SU-DHL-6 (cell line): ENCODE measurements around the gene ATP6V0D1.

Source experiments
- H2AFZ ChIP-seq: fragments of 200-600 bp; sonication (generic); 2 replicates; pipeline ENCODE4 v1.6.1; 2014; ENCODE audit warnings: low read depth, mild to moderate bottlenecking, moderate library complexity, mixed read lengths, antibody characterized with exemption, low read length; ENCODE audit not compliant: severe bottlenecking
- H3F3A ChIP-seq: fragments of 200-600 bp; shearing (Covaris generic); 2 replicates; pipeline ENCODE4 v1.6.0; 2016; ENCODE audit warnings: antibody characterized with exemption, mild to moderate bottlenecking; ENCODE audit not compliant: insufficient read depth
- H3K27ac ChIP-seq: fragments of 200-600 bp; sonication (generic); 2 replicates; pipeline ENCODE4 v1.5.1; 2016; ENCODE audit warnings: low read depth, mild to moderate bottlenecking, low read length, moderate library complexity, mixed read lengths
- H3K27me3 ChIP-seq: fragments of 200-600 bp; sonication (generic), shearing (Covaris generic); 2 replicates; pipeline ENCODE4 v1.6.0; 2014; ENCODE audit warnings: mild to moderate bottlenecking, low read length
- H3K36me3 ChIP-seq: fragments of 200-600 bp; sonication (generic); 2 replicates; pipeline ENCODE4 v1.6.1; 2014; ENCODE audit warnings: mild to moderate bottlenecking, low read length, mixed read lengths
- H3K4me2 ChIP-seq: fragments of 300-600, 200-600 bp; shearing (Covaris generic), sonication (generic); 2 replicates; pipeline ENCODE4 v1.6.0; 2014; ENCODE audit warnings: low read length, low read depth, mild to moderate bottlenecking; ENCODE audit not compliant: poor library complexity, severe bottlenecking
- H3K4me3 ChIP-seq: fragments of 200-600 bp; sonication (generic); 2 replicates; pipeline ENCODE4 v1.5.1; 2014; ENCODE audit warnings: antibody characterized with exemption, low read length, mild to moderate bottlenecking, mixed read lengths; ENCODE audit not compliant: insufficient read depth, poor library complexity, severe bottlenecking
- H3K79me2 ChIP-seq: fragments of 200-600 bp; sonication (generic); 2 replicates; pipeline ENCODE4 v1.6.1; 2014; ENCODE audit warnings: mild to moderate bottlenecking, low read length, moderate library complexity; ENCODE audit not compliant: insufficient read depth
- H3K9ac ChIP-seq: fragments of 200-600 bp; sonication (generic); 2 replicates; pipeline ENCODE4 v1.7.0; 2014; ENCODE audit warnings: mild to moderate bottlenecking, low read length
- H3K9me2 ChIP-seq: fragments of 200-600 bp; sonication (generic); replicated peaks from 2 replicates; pipeline ENCODE4 v1.6.1; 2014; ENCODE audit warnings: low read length; ENCODE audit not compliant: insufficient read depth
- H3K9me3 ChIP-seq: fragments of 200-600 bp; sonication (generic); 2 replicates; pipeline ENCODE4 v1.6.1; 2014; ENCODE audit warnings: low read length, mixed read lengths; ENCODE audit not compliant: insufficient read depth
- H4K20me1 ChIP-seq: fragments of 200-600 bp; sonication (generic); 2 replicates; pipeline ENCODE4 v1.6.1; 2014; ENCODE audit warnings: low read depth, mild to moderate bottlenecking, antibody characterized with exemption, low read length, moderate library complexity, mixed read lengths
- CTCF ChIP-seq: fragments of 200-600 bp; sonication (generic); IDR thresholded peaks from one replicate; pipeline ENCODE4 v1.5.1; 2017; ENCODE audit warnings: antibody characterized with exemption, mild to moderate bottlenecking, low read length, moderate library complexity; ENCODE audit not compliant: insufficient read depth, poor library complexity, severe bottlenecking
- EZH2phosphoT487 ChIP-seq: fragments of 200-600 bp; sonication (generic), shearing (Covaris generic); conservative IDR thresholded peaks from 2 replicates; pipeline ENCODE4 v1.6.1; 2018; ENCODE audit warnings: mild to moderate bottlenecking, antibody characterized with exemption, low read length, moderate library complexity, mixed read lengths

ATP6V0D1 gene

GRCh38 chr16:67480833-67481560, at the start of gene ATP6V0D1:
ATP6V0D1 (minus strand) TSS chr16:67481157; CDS start chr16:67481086, 71 bp downstream.
- peak within 1 kb of the TSS; percentile 97 for H3K4me3 ChIP-seq
- no peaks in the 10 kb centered on the region for H3K27me3 ChIP-seq
- H3K27ac ChIP-seq, result peak within 1 kb of the TSS; percentile 81
- no peaks in the 10 kb centered on the region for H4K20me1 ChIP-seq
- no peaks in the 10 kb centered on the region for H3K9me3 ChIP-seq
- H3F3A ChIP-seq, result 0 out of 2 replicates have a peak, but pooled peaks cover 6% of the 10 kb centered on the region
- H3K9ac ChIP-seq, result peak within 1 kb of the TSS; percentile 84
- H3K4me2 ChIP-seq, result peak within 1 kb of the TSS; percentile 89
- H3K36me3 ChIP-seq, result no peaks in the 10 kb centered on the region
- peaks cover 69% of the 10 kb centered on the region for H3K79me2 ChIP-seq
- H3K9me2 ChIP-seq, result no peaks in the 10 kb centered on the region
- H2AFZ ChIP-seq, result peak within 1 kb of the TSS; percentile 57
- TF ChIP-seq CTCF, result peak; percentile 67
- TF ChIP-seq EZH2phosphoT487, result no peak

- no peaks in the 10 kb centered on the region for H4K20me1 ChIP-seq
- H2AFZ ChIP-seq, result no peak overlapping the region
- H3K36me3 ChIP-seq, result no peaks in the 10 kb centered on the region
- no peaks in the 10 kb centered on the region for H3K9me2 ChIP-seq
- no peaks in the 10 kb centered on the region for H3K9me3 ChIP-seq
- peak overlapping the region; percentile 84 for H3K27ac ChIP-seq
- peak overlapping the region; percentile 47; the same call in 1 of the 2 replicates for H3K9ac ChIP-seq
- no peaks in the 10 kb centered on the region for H3K79me2 ChIP-seq
- peaks cover 5% of the 10 kb centered on the region; the same call in 1 of the 2 replicates for H3F3A ChIP-seq
- peak overlapping the region; percentile 29 for H3K4me3 ChIP-seq
- no peaks in the 10 kb centered on the region for H3K27me3 ChIP-seq
- peak overlapping the region; percentile 52 for H3K4me2 ChIP-seq
- TF ChIP-seq CTCF, result no peak
- TF ChIP-seq EZH2phosphoT487, result no peak
Observed at GRCh38 chr16:67530013-67530939, 49.3 kb upstream of the ATP6V0D1 start.

DNA sequence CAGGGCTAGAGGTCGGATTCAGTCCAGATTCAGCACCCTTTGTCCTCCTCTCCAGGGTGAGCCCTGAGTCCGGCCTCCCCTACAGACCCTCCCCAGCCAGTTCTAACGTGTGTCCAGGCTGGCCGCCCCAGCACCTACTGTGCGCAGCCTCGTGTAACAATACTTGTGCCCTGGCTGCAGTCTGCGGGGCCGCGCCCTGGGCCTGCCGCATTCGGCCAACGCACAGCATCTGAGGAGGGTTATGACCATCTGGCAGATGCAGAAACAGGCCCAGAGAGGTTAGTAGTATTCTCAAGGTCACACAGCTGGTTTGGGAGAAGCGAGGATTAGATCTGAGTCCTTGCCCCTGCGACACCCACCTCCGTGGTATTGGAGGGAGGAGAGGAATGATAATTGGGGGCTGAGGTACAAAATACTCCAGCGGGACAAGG, 48.6 kb upstream of the ATP6V0D1 start:
- no peak for TF ChIP-seq CTCF
- no peak for TF ChIP-seq EZH2phosphoT487
- peak overlapping the region; percentile 52 for H3K4me2 ChIP-seq
- H3F3A ChIP-seq, result peaks cover 5% of the 10 kb centered on the region; the same call in 1 of the 2 replicates
- no peaks in the 10 kb centered on the region for H3K9me3 ChIP-seq
- H2AFZ ChIP-seq, result no peak overlapping the region
- no peaks in the 10 kb centered on the region for H3K9me2 ChIP-seq
- H4K20me1 ChIP-seq, result no peaks in the 10 kb centered on the region
- H3K4me3 ChIP-seq, result no peak overlapping the region
- H3K27me3 ChIP-seq, result no peaks in the 10 kb centered on the region
- peak overlapping the region; percentile 47; the same call in 1 of the 2 replicates for H3K9ac ChIP-seq
- H3K36me3 ChIP-seq, result no peaks in the 10 kb centered on the region
- H3K79me2 ChIP-seq, result no peaks in the 10 kb centered on the region
- no peak overlapping the region for H3K27ac ChIP-seq
